DMS 273 treated with DMSO at 0.1 percent for 48 hours (cell line): Measurements from ENCODE around the gene FRZB.
A peak's percentile ranks its signal among the peaks of the same experiment; 100 is the strongest.
"Not testable (repeated sequence)": the region's sequence is repeated elsewhere in the genome, so short reads cannot be mapped to it uniquely, and the experiment has no call there.

Source experiments
- DNase-seq: peaks from one replicate; lab custom pipeline; 2025; lab: John Stamatoyannopoulos, UW

FRZB gene, protein sequence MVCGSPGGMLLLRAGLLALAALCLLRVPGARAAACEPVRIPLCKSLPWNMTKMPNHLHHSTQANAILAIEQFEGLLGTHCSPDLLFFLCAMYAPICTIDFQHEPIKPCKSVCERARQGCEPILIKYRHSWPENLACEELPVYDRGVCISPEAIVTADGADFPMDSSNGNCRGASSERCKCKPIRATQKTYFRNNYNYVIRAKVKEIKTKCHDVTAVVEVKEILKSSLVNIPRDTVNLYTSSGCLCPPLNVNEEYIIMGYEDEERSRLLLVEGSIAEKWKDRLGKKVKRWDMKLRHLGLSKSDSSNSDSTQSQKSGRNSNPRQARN

DNA sequence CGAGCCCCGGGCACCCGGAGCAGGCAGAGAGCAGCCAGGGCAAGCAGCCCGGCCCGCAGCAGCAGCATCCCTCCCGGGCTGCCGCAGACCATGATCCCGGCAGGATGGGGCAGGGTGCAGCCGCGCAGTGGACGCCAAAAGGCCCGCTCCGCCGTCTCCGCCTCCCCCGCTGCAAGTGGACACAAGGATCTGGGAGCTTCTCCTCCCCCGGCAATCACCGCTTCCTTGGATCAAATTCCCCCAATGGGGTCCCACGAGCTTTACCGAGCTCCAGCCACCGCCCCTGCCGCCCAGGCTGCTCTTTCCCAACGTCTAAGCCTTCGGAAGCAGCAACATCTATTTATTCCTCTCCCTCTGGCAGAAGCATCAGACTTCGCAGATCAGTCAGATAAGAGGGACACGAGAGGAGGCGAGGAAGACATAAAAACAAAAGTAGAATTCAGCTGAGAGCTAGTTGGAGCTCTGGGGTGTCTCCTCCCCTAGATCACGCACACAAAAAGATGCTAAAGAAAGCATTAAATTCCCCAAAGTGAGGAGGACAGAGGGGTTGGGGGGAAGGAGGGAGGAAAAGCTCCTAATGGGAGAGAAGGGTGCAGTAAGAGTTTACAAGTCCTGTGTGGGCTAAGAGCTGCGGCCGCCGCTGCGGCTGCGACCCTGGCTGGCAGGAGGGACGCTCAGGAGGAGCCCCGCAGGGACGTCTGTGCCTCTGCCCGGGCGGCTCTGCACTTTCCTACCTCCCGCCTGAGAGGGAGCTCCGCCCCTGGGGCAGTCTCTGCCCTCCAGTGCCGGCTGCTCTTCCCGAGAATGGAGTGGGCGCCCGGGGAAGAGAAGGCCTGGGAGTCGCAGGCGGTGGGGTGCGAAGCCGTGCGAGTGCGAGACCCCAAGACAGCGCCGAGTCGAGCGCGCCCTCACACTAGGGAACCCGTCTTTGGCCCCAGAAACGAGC lies at the start of gene FRZB:
Gene FRZB (minus strand): TSS at position 177 of the 946 bp plus-strand sequence. CDS start 85 bp downstream, at position 92.
- peak; percentile 10 for DNase-seq

DNA sequence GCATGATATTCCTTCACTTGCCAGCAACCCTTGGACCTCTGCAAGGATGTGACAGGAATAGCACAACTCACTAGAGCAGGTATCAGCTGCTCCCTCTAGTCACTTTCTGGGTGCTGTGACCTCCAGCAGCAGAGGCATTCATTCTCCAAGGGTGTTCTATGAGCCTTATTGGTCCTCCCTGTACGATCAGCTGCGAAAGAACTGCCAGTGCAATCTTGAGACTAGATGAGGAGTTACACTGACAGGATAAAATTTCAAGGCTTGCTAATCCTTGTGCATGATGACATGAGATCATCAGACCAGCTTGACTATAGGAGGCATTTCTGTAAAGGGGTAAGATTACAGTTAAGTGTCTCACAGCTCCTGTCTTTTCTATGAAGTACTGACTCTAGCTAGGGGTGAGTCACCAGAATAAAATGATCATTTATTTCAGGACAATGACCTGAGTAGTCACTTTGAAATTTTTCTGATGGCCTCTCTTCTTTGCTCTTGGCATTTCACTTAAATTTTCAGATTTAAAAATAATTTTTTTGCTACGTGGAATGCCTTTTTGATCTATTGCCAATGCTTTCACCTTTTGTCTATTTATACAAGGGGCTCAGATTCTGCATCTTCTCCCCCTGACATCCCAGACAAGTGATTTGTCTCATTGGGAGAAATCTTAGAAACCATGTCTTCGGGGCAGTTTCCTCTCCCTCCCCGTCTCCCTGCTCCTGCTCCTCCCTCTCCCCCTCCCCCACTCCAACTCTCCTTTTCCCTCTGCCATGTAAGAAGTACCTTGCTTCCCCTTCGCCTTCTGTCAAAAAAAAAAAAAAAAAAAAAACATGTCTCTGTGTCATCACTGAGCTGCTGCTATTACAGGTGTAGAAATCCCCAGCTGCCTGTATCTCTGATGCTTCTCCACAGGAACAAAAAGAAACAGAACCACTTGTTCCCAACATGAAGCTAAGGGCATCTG lies 49.2 kb upstream of the FRZB start:
- DNase-seq, result no peak

DNA sequence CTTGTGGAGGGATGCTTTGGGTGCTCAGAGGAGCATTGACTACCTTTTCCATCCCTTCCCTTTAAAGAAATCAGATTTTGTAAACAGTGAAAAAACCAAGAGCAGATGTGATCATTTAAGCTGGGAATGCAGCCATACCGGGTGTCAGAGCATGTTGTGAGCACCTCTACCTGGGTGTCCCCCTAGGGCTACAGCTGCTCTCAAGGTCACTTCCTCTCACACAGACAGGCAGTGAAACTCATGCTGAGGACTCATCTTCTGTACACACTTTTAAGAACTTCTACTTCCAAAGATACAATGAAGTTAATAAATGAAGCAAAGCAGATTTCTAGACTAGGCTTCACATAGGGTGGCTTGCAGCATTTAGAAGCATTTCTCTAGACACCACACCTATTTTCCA lies 48.4 kb upstream of the FRZB start:
- no peak for DNase-seq

DNA sequence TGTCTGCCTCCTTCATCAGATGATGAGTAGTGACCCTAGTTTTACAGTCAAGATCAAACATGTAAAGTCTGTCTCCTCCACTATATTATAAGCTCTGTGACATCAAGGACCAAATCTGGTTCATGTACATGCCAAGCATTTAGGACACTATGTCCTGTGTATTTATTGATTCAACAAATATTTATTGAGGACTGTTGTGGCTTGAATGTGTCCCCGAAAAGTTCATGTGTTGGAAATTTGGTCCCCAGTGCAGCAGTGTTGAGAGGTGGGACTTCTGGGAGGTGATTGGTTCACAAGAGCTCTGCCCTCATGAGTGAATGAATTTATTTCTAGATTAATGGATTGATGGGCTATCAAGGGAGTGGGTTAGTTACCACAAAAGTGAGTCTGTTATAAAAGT lies 46.6 kb upstream of the FRZB start:
- DNase-seq, result no peak

DNA sequence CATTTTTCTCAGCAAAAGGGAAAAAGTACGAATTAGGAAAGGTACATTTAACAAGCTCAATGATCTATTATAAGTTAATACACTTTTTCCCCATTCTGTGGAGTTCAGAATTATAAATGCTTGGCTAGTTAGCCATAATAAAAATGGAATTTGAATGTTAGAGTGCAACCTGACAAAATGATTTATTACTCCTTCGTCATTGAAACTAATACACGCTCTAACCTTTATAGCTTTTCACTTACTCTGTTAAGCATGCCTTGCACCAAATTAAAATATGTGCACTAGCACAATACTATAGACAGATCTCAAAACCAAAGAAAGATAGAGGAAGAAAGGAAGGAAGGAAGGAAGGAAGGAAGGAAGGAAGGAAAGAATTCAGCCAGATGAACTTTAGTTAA lies 46.1 kb upstream of the FRZB start:
- no peak for DNase-seq

DNA sequence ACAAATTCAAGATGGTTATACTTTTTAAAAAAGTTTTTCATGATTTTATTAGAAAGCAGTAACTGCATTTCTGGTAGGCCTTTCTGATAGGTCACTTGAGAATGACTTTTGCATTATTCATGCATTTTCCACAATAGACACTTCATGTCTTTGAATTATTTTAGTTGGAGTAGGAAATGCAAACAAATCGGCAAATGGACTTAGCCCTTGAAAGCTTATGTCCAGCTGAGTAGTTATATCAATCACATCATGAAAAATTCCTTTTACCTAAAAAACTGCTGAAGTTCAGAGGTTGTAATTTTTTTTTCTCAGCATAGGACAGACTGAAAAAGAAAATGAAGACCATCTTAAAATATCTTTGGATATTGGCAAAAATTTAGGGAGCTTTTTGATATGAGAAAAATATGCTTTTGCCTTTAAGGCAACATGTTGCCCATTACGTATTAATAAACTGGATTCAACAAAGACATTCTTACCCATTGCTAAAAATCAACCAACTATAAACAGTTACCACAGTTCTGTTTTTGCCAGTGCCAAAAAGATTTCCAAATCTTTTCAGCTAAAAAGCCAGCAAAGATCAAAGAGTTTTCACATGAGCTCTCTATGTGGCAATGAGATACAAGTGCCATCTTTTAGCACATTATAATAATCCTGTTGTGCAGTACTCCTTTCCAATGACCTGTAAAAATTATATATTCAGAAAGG lies 45.5 kb upstream of the FRZB start:
- no peak for DNase-seq

DNA sequence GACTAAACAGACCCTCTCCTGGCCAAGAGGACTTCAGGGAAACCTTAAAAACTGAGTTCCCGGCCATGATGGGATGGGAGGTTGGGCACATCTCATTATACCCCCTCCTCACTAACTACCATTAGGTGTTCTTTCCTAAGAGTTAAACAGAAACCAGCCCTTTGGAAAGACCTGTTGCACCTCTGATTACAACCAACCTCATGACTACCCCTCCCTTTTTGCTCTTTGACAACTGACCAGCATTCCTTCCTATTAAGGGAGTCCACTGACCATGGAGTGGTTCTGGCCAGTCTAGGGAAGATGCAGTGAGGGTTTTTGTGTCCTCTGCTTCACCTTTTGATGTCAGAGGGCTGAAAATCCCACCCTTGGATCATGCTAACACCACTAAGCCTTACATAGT lies 44.5 kb upstream of the FRZB start:
- no peak for DNase-seq

DNA sequence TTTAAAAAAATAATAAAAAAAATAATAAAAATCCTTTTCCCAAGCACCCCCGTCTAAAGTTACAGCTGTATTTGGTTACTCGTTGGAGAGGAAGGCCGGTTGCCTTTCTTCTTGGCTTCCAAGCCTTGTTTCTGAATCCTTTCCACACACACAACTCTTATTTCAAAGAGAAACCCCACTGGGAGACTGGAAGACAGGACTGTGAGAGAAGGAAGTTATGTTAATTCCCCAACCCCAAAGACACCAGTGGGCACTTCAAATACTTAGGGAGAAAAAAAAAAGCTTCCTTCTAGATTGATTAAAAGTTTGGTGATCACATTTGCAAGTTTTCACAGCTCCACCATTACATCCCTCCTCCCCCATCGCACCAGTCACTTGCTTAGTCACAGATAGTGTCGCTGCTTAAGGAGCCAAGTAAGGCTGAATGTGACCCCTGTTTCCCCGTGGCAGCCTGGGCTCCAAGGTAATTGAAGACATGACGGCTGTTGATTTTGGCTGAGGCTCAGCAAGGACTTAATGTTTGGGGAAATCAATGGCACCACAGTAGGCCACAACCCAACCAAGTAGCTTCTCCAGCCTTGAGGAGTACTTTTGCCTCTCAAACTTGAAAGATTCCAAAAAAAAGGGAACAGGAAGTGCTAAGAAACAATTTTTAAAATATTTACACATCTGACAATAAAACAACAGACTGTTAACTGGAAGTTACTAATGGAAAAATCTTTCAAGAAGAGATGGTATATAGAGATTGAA lies 40.8 kb upstream of the FRZB start:
- no peak for DNase-seq

DNA sequence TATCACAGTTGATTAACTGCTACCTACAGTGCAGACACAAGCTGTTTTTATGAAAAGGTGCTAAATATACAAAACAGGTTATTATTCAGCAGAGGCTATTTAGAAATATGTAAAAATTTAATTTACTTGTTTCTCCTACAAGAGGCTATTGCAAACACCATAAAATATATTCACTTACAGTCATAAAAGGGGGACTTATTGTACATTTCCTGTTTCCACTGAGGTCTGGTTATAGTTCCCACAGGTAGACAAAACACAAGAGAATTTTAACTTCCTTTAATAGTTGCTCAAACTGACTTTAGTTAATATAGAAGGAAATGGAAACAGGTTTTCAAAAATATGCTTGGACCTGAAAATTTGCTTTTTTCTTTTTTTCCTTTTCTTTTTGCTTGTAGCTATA lies 40.0 kb upstream of the FRZB start:
- DNase-seq, result no peak

DNA sequence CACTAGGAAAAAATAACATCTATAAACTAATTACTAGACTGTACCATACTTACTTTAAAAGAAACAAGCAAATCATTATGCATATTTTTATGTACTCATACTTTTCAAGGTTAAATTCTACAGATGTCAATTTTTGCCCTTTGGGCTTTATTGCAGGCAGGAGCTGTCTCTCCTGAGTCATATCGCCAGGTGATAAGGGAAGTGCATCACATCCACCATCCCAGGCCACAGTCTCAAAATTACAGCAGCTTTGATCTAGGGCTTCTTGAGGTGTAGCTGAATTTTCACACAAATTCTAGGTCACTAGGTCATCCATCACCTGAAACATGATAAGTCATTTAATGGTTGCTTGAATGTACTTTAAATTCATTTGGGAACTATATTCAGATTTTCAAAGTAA lies 38.4 kb upstream of the FRZB start:
- DNase-seq, result no peak

DNA sequence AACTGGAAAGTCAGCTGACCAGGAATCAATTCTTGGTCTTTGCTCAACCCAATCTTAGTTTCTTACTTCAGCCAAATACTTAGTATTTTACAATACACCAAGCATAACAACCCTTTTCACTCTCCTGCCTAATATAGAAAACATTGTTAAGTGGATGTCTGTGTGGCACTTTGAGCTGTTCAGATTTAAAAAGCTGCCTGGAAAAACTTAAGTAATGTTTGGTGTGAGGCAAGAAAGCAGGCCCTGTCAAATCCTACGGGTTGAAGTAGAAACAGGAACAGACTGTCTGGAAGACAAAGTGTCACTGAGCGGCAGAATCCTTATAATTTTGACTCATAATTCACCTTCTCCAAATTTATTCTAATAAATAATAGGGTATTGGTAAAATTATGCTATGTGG lies 37.1 kb upstream of the FRZB start:
- no peak for DNase-seq

DNA sequence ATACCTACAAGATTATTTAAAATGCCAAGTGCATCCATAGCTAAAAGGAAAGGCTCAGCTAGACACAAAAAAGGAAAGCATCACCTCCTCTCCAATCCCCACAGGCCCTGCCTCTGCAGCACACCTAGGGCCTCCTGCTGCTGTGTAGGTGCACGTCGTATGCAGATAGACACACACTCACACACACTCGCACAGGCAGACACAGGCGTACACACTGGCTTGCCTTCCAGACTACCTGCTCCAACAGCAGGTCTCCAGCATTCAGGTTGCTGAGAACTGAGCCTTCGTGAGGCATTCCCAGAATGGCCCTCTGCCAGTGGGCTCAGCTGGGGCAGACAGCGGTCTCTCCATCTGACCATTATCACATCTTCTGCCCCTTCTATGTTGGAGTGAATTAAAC lies 35.3 kb upstream of the FRZB start:
- DNase-seq, result no peak

DNA sequence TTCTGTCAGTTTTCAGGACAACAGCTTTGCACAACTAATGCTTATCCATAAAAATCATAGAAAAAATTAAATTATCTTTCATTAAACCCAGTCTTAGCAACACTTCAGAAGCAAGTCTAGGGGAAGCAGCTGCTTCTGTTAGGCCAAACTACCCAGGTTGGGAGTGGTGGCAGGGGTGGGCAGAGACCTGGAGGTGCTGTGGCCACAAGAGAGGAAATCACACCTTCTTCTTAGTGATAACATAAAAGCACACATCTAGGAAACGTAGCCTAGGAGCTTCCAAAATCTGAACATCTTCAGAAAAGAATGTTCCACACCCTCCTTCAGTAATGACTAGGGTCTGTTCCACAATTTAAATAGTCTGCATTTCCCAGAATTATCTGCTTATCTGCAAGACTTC lies 32.3 kb upstream of the FRZB start:
- DNase-seq, result no peak

DNA sequence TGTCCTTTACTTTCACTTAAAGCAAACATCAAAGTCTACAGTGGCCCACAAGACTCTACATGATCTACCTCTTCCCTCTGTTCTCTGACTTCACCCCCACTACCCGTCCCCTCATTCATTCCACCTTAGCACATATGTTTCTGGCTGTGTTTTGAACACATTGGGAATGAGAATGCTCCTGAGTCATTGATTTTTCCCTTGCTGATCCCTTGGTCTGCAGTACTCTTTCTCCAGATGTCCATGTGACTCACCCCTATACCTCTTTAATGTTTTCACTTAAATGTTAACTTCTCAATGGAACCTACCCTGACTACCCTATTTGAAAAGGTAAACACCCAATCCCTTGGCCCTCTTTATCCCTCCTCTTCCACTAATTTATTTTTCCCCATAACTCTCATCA lies 30.7 kb upstream of the FRZB start:
- no peak for DNase-seq

DNA sequence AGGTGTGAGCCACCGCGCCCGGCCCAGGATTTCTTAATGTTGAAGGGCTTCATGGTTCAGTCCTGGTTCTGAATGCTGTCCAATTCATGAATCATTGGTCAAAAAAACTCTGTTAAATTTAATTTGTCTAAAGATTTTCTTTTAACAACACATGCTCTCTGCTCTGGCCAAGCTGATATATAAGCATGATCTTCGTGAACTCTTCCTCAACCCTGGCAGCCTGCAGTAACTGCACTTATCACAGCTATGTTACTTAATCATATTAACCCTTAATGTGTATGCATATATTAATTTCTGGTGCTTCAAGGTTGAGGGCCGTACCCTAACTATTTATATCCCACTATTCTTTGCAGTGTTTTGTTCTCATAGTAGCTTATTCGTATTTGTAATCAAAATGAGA lies 29.4 kb upstream of the FRZB start:
- DNase-seq, result no peak

DNA sequence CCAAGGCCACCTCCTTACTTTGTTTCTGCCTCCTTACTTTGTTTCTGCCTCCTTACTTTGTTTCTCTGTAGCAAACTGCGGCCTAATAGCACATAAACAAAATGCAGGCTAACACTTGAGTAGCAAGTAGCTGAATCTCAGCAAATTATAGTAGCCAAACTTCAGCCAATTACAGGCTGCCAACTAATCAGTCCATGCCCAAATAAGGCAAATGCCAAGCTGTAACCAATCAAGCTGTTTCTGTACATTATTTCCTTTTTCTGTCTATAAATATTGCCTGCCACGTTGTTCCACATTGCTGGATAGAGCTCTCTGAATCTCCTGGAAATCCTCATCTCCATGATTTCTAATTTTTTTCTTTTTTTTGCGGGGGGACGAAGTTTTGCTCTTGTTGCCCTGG lies 28.7 kb upstream of the FRZB start:
- no peak for DNase-seq

DNA sequence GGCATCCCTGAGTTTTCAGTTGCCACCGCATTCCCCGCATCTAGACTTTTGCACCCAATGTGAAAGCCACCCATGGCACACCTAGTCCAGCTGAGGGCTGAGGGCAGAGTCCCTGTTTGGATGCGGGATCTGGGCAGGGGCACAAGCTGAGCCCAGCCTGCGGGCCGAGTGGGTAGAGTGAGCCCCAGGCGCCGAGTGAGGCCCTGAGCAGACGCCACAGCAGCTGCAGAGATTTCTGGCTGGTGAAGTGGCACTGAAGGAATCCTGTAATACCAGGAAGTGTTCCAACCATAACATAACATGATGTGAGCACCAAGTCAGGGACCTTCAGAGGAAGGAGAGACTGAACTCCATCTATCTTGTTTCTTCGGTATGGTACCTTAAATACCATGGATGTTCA lies 27.7 kb upstream of the FRZB start:
- DNase-seq, result no peak

DNA sequence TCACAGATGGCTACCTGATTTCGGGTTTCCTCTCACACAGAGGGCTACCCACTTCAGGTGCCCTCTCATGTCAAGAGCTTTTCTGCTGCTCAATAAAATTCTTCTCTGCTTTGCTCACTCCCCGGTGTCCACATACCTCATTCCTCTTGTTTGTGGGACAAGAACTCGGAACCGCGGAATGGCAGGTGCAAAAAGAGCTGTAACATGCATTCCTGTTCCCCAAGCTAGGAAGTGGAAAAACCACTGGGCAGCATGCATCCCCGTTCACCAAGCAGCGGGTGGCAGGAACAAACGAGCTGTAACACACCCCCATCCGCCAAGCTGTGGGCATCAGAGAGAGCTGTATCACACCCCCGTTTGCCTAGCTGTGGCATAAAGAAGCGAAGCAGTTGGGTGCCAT lies 27.2 kb upstream of the FRZB start:
- DNase-seq, result no peak

DNA sequence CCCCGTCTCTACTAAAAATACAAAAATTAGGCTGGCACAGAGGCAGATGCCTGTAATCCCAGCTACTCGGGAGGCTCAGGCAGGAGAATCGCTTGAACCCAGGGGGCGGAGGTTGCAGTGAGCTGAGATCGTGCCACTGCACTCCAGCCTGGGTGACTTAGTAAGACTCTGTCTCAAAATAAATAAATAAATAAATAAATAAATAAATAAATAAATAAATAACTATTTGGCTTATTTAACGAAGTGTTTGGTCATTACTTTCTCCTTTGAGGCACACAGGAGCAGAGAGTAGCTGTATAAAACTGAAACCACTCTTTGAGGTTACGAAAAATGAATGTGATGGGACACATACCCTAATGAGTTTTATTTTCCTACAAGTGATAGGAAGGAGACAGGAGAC lies 26.6 kb upstream of the FRZB start:
- DNase-seq, result not testable (repeated sequence)

DNA sequence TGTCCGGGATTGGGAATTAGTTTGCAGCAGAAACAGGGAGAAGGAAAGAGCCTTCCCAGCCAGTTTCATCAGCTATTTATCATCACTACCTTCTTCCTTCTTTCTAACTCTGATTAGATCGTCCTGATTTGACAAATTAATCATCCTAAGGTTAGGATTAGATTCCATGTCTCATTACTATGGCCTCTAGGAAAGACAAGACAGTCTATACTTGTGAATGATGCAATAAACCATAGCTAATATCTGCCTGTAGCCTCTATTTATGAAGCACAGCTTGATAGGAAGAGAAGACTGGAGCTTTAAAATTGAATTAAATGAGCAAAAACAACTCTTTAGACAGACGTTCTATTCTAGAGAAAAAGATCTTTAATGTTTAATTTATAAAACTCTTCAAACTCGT lies 25.2 kb upstream of the FRZB start:
- no peak for DNase-seq
